Fibroblast of pulmonary artery (primary cell): ENCODE data around the gene DHRSX.

Experiments used
- DNase-seq: peaks from one replicate; pipeline ENCODE4 v3.0.0-alpha.2; 2010; ENCODE audit warnings: low read depth
- H3K4me3 ChIP-seq: replicated peaks from 2 replicates; pipeline ENCODE4 v1.5.1; 2011; ENCODE audit warnings: low read depth, mild to moderate bottlenecking, control low read depth, low read length, moderate library complexity
- CTCF ChIP-seq: IDR thresholded peaks from 2 replicates; pipeline ENCODE4 v1.5.1; 2011; ENCODE audit warnings: mild to moderate bottlenecking, control low read depth, low read length, inconsistent platforms; ENCODE audit errors: missing control alignments

Gene DHRSX

GRCh38 chrX:2418000-2418399, 82.8 kb downstream of the DHRSX start:
- no peak overlapping the region for H3K4me3 ChIP-seq
- TF ChIP-seq CTCF, result no peak
- DNase-seq, result no peak

GRCh38 chrX:2416851-2417604, 83.7 kb downstream of the DHRSX start:
- DNase-seq, result no peak
- H3K4me3 ChIP-seq, result no peak overlapping the region
- TF ChIP-seq CTCF, result no peak

GRCh38 chrX:2414384-2414783, 86.4 kb downstream of the DHRSX start:
- no peak for TF ChIP-seq CTCF
- H3K4me3 ChIP-seq, result no peak overlapping the region
- DNase-seq, result no peak

GRCh38 chrX:2413969-2414368, 86.8 kb downstream of the DHRSX start:
- no peak for DNase-seq
- H3K4me3 ChIP-seq, result no peak overlapping the region
- no peak for TF ChIP-seq CTCF

- no peak overlapping the region for H3K4me3 ChIP-seq
- no peak for TF ChIP-seq CTCF
- no peak for DNase-seq
Observed at GRCh38 chrX:2412131-2412530, 88.6 kb downstream of the DHRSX start.

GRCh38 chrX:2410279-2411020, 90.3 kb downstream of the DHRSX start:
- no peak overlapping the region for H3K4me3 ChIP-seq
- no peak for DNase-seq
- no peak for TF ChIP-seq CTCF
